Prostate gland (tissue), 2 donors: ENCODE results near the gene SLC25A33. TPM values are rescaled to one million over a fixed set of nuclear protein-coding genes. Genes with fewer than 3 reads are reported as not detected.

Experiments
- DNase-seq: peaks from one replicate; pipeline ENCODE4 v3.0.0-alpha.2; 2019; ENCODE audit warnings: low spot score
- H3K27ac ChIP-seq, 2 donors: fragments of 200-600 bp; sonication (generic); 2 replicates each; pipeline ENCODE4 v1.5.1; 2017 to 2019
- H3K27me3 ChIP-seq: fragments of 200-600 bp; sonication (generic); replicated peaks from 2 replicates; pipeline ENCODE4 v1.5.1; 2019; ENCODE audit not compliant: insufficient read depth
- H3K36me3 ChIP-seq, 2 donors: fragments of 200-600 bp; sonication (generic); 1 replicate in 1 of 2; 2 replicates in 1 of 2; pipeline versions ENCODE4 v1.5.1 to v1.8.1; 2017 to 2019
- H3K4me1 ChIP-seq: fragments of 200-600 bp; sonication (generic); replicated peaks from 2 replicates; pipeline ENCODE4 v1.5.1; 2019
- H3K4me3 ChIP-seq, 2 donors: fragments of 200-600 bp; sonication (generic); 2 replicates each; pipeline ENCODE4 v1.5.1; 2017 to 2019
- H3K9me3 ChIP-seq: fragments of 200-600 bp; sonication (generic); 2 replicates; pipeline ENCODE4 v1.5.1; 2017
- CTCF ChIP-seq, 4 experiments: fragments of 200-600 bp in 2 of 4; fragments of 450-650 bp in 2 of 4; sonication (generic) in 2 of 4; IDR thresholded peaks; 1 replicate in 3 of 4; 2 replicates in 1 of 4; pipeline ENCODE4 v1.5.1; 2016 to 2019; ENCODE audit warnings: antibody characterized with exemption in 4 of 4, mild to moderate bottlenecking in 2 of 4, moderate library complexity in 2 of 4
- POLR2A ChIP-seq: fragments of 450-650 bp; IDR thresholded peaks from one replicate; pipeline ENCODE4 v1.6.1; 2016; ENCODE audit warnings: antibody characterized with exemption, mild to moderate bottlenecking
- POLR2AphosphoS5 ChIP-seq: sonication (generic); formaldehyde crosslinking; IDR thresholded peaks from one replicate; pipeline ENCODE4 v1.6.1; 2017; ENCODE audit warnings: antibody characterized with exemption
- WGBS: methylation state at CpG from one replicate; pipeline ENCODE4 v1.1.5; 2018; 5-methylcytosine and 5-hydroxymethylcytosine counted together
- intact Hi-C: fragments of 100-400 bp; cut with DNase I; formaldehyde crosslinking; loops from one replicate; pipeline ENCODE4 v1.14.2; 2022
- total RNA-seq, 2 donors: library from RNA; depleted of rRNA; stranded (reverse); fragments of >200 nt; gene quantifications; one replicate each; pipeline ENCODE4 v1.1.0, GENCODE V29; 2016

The SLC25A33 gene
- total RNA-seq, 2 donors from 2014 or later = 10.7 to 11.9 TPM

GRCh38 chr1:9598316-9598700, 59.0 kb downstream of the SLC25A33 start:
- Histone ChIP-seq H3K4me1 (no peaks in the 10 kb centered on the region), H3K27ac (no peak overlapping the region), H3K4me3 (no peak overlapping the region), H3K27me3 (no peaks in the 10 kb centered on the region), H3K36me3 (peaks cover 7 to 21% of the 10 kb centered on the region in 2 donors), H3K9me3 (no peaks in the 10 kb centered on the region)
- no peak for DNase-seq
- intact Hi-C loops = no loop called here
- TF ChIP-seq CTCF (IDR thresholded peaks at IDR 0.05) (no peak), POLR2AphosphoS5 (no peak), POLR2A (no peak)
- WGBS = 91% methylated on average over 18 of the region's 18 CpGs

GRCh38 chr1:9599741-9600140, 60.5 kb downstream of the SLC25A33 start:
- DNase-seq = no peak
- no peaks in the 10 kb centered on the region for H3K9me3 ChIP-seq
- H3K27me3 ChIP-seq = no peaks in the 10 kb centered on the region
- 94% methylated on average over 10 of the region's 10 CpGs for WGBS
- no peak overlapping the region for H3K4me3 ChIP-seq
- peaks cover 7 to 21% of the 10 kb centered on the region in 2 donors for H3K36me3 ChIP-seq
- intact Hi-C loops = no loop called here
- H3K27ac ChIP-seq = no peak overlapping the region
- no peak for TF ChIP-seq POLR2A
- no peak for TF ChIP-seq CTCF (IDR thresholded peaks at IDR 0.05)
- TF ChIP-seq POLR2AphosphoS5 = no peak
- no peaks in the 10 kb centered on the region for H3K4me1 ChIP-seq

GRCh38 chr1:9600861-9601834, 61.9 kb downstream of the SLC25A33 start:
- Histone ChIP-seq H3K9me3 (no peaks in the 10 kb centered on the region), H3K36me3 (peaks cover 7 to 21% of the 10 kb centered on the region in 2 donors), H3K27ac (no peak overlapping the region), H3K27me3 (no peaks in the 10 kb centered on the region), H3K4me1 (no peaks in the 10 kb centered on the region), H3K4me3 (no peak overlapping the region)
- DNase-seq = no peak
- WGBS = 90% methylated on average over 34 of the region's 39 CpGs
- intact Hi-C loops = no loop called here
- no peak for TF ChIP-seq CTCF (IDR thresholded peaks at IDR 0.05)
- no peak for TF ChIP-seq POLR2A
- TF ChIP-seq POLR2AphosphoS5 = no peak

GRCh38 chr1:9601942-9602793, 62.9 kb downstream of the SLC25A33 start:
- no peak overlapping the region for H3K27ac ChIP-seq
- peaks cover 4% of the 10 kb centered on the region for H3K4me1 ChIP-seq
- H3K9me3 ChIP-seq = no peaks in the 10 kb centered on the region
- WGBS = 98% methylated on average over 26 of the region's 26 CpGs
- H3K27me3 ChIP-seq = no peaks in the 10 kb centered on the region
- intact Hi-C loops = no loop called here
- no peak overlapping the region for H3K4me3 ChIP-seq
- peaks cover 7 to 21% of the 10 kb centered on the region in 2 donors for H3K36me3 ChIP-seq
- TF ChIP-seq POLR2AphosphoS5 (no peak), POLR2A (no peak), CTCF (IDR thresholded peaks at IDR 0.05) (no peak)
- no peak for DNase-seq
